PC-3 (cell line): ENCODE results near the gene SLC7A4.

Experiments
- CTCF ChIP-seq: fragments of 300-600 bp; sonication (generic); conservative IDR thresholded peaks from 2 replicates; pipeline ENCODE4 v1.5.1; 2017; ENCODE audit warnings: antibody characterized with exemption, low read depth, mild to moderate bottlenecking, low read length
- EZH2 ChIP-seq: fragments of 300-600 bp; sonication (generic); IDR thresholded peaks from one replicate; pipeline ENCODE4 v1.6.1; 2017; ENCODE audit warnings: antibody characterized with exemption, mild to moderate bottlenecking, low read length; ENCODE audit not compliant: unreplicated experiment

GRCh38 chr22:20986365-20986764 is 46.0 kb downstream of the SLC7A4 start:
- TF ChIP-seq CTCF (no peak), EZH2 (no peak)
